Measurements from ENCODE around the gene FAM241B. TPM values are rescaled to one million over a fixed set of nuclear protein-coding genes. Genes with fewer than 3 reads are reported as not detected.

Gene FAM241B, protein sequence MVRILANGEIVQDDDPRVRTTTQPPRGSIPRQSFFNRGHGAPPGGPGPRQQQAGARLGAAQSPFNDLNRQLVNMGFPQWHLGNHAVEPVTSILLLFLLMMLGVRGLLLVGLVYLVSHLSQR
- 13.3 to 16.5 TPM (median 14.6 TPM) in 5 replicates for total RNA-seq (2022; extraction: Qiagen RNA extraction)

DNA sequence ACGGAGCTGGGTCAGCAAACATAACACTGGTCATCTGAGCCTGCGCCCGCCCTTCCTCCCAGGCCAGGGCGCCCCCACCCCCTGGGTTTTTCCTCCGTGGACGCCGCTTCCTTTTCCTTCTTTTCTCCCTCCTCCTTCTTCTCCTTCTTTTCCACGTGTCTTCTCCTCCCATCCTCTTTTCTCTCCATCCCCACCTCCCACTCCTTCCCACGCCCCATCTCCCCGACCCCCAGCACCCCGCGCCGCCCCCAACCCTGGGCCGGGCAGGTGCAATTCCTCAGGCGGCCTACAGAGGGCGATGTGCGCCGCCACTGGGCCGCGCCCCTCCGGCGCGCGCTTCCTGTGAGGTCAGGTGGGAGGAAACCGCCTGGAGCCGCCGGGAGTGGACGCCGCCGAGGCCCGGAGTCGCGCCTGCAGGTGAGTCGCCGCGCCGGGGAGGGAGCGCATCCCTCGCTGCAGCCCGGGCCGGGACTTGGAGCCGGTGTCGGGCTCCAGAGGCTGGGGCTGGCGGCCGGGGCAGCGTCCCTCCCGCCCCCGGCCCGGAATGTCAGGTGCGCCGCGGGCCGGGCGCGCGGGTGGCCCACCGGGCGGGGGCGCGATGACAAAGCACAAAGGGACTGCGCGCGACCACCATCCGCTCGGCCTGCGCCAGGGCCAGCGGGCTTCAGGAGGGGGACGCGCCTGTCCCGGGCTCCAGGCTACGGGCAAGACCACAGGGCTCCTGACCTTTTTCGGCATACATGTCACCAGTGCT lies at the start of gene FAM241B:
TSS of gene FAM241B (plus strand) at position 351 of the 754 bp plus-strand sequence. CDS start 1,497 bp downstream, outside the sequence.

Other genes starting within 250 kb of the FAM241B start
- 0.06 to 0.21 TPM (median 0.10 TPM) in 4 of 5 replicates, not detected in the other for gene TACR2, start 213.3 kb upstream of the FAM241B start, total RNA-seq (2022; extraction: Qiagen RNA extraction)
- 80.7 to 104 TPM (median 99.7 TPM) in 5 replicates for gene TSPAN15, start 178.8 kb upstream of the FAM241B start, total RNA-seq (2022; extraction: Qiagen RNA extraction)
- gene NEUROG3, start 56.8 kb upstream of the FAM241B start, total RNA-seq (2022; extraction: Qiagen RNA extraction), result not detected in 5 replicates
- gene COL13A1, start 171.7 kb downstream of the FAM241B start, total RNA-seq (2022; extraction: Qiagen RNA extraction), result 0.09 to 0.37 TPM (median 0.21 TPM) in 5 replicates

Measured in A549 treated with dexamethasone at 1 μM for 4 hours (cell line).